ENCODE data around the gene SELENOK. TPM values are rescaled to one million over a fixed set of nuclear protein-coding genes. Genes with fewer than 3 reads are reported as not detected.

The SELENOK gene
- total RNA-seq, 2 donors from 2014 or later, result 47.0 to 47.1 TPM

- Mint-ChIP-seq H3K4me3 (no peak overlapping the region), H3K4me1 (peaks cover 6% of the 10 kb centered on the region), H3K27me3 (ENCODE audit: insufficient read depth) (peaks cover 19% of the 10 kb centered on the region), H3K36me3 (ENCODE audit: low read depth) (peaks cover 4% of the 10 kb centered on the region), H3K9me3 (no peaks in the 10 kb centered on the region), H3K27ac (no peak overlapping the region)
- no peak overlapping the region for H3K4me3 ChIP-seq (ENCODE audit: low read length)
- no peak overlapping the region for H3K27ac ChIP-seq (ENCODE audit: low read depth, low read length)
- no peaks in the 10 kb centered on the region for H3K9me3 ChIP-seq (ENCODE audit: control insufficient read depth, low read length)
- H3K27me3 ChIP-seq (ENCODE audit: control insufficient read depth, insufficient read depth, low read length, poor library complexity, severe bottlenecking), result peaks cover 18% of the 10 kb centered on the region
- TF ChIP-seq CTCF (conservative IDR thresholded peaks at IDR 0.05), result no peak
- no peak overlapping the region for H3K9ac ChIP-seq (ENCODE audit: extremely low read depth, low read length, poor library complexity, severe bottlenecking)
- 94 to 97% methylated on average over 4 to 7 of the region's 7 CpGs for WGBS, 2 experiments (ENCODE audit: insufficient coverage in 1 of 2, insufficient read length in 1 of 2)
- H3K4me1 ChIP-seq (ENCODE audit: control insufficient read depth, insufficient read depth, low read length), result peaks cover 4% of the 10 kb centered on the region
- H3K36me3 ChIP-seq (ENCODE audit: control insufficient read depth, insufficient read depth, low read length), result no peaks in the 10 kb centered on the region
- no peak for DNase-seq
Measured at GRCh38 chr3:53849916-53850315, 41.7 kb downstream of the SELENOK start.

- Histone ChIP-seq H3K4me1 (ENCODE audit: control insufficient read depth, insufficient read depth, low read length) (peaks cover 17% of the 10 kb centered on the region), H3K9ac (ENCODE audit: extremely low read depth, low read length, poor library complexity, severe bottlenecking) (no peak overlapping the region), H3K9me3 (ENCODE audit: control insufficient read depth, low read length) (no peaks in the 10 kb centered on the region), H3K36me3 (ENCODE audit: control insufficient read depth, insufficient read depth, low read length) (no peaks in the 10 kb centered on the region), H3K27ac (ENCODE audit: low read depth, low read length) (no peak overlapping the region), H3K27me3 (ENCODE audit: control insufficient read depth, insufficient read depth, low read length, poor library complexity, severe bottlenecking) (peaks cover 18% of the 10 kb centered on the region), H3K4me3 (ENCODE audit: low read length) (peak overlapping the region; percentile 81)
- 87 to 88% methylated on average over 8 to 10 of the region's 10 CpGs for WGBS, 2 experiments (ENCODE audit: insufficient coverage in 1 of 2, insufficient read length in 1 of 2)
- TF ChIP-seq CTCF (conservative IDR thresholded peaks at IDR 0.05), result no peak
- Mint-ChIP-seq H3K4me3 (peak overlapping the region; percentile 66), H3K36me3 (ENCODE audit: low read depth) (peaks cover 4% of the 10 kb centered on the region), H3K27ac (no peak overlapping the region), H3K27me3 (ENCODE audit: insufficient read depth) (peaks cover 19% of the 10 kb centered on the region), H3K4me1 (peaks cover 34% of the 10 kb centered on the region), H3K9me3 (no peaks in the 10 kb centered on the region)
- DNase-seq, result no peak
Measured at GRCh38 chr3:53846851-53847155, 44.9 kb downstream of the SELENOK start.

DNA sequence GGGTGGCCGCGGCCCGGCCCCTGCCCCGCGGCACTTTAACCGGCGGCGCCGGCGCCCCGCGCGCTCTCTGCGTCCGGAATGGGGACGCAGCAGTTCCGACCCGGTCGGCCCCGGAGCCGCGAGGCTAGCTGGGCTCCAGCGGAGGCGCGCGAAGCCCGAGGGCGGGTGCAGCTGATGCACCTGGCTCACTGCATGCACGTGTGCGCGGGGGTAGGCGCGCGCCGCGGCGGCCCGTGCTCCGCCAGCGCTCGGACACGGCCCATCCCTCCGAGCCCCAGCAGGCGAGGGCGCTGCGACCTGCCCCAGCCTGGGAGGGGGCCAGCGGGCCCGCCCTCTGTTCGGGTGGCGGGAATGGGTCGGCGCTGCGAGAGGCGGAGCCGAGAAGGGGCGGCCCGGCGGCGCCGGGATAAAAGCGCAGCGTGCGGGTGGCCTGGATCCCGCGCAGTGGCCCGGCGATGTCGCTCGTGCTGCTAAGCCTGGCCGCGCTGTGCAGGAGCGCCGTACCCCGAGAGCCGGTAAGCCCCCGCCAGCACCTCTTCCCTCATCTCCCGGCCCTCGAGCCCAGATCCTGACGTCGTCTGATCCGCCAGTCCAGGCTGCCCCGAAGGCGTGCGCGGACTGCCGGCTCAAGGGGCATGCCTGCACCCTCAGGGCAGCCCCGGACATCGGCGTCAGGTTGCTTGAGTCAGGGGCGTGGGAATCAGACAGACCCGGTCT, 45.4 kb downstream of the SELENOK start, which contains the start of the genes CHDH and IL17RB:
Gene CHDH (minus strand): TSS at position 286 of the 717 bp plus-strand sequence. CDS start 22,411 bp downstream, outside the sequence.
Gene IL17RB (plus strand): TSS at position 435 of the 717 bp plus-strand sequence. CDS start 21 bp downstream, at position 456.
- H3K27me3 Mint-ChIP-seq (ENCODE audit: insufficient read depth), result peaks cover 19% of the 10 kb centered on the region
- H3K4me1 ChIP-seq (ENCODE audit: control insufficient read depth, insufficient read depth, low read length), result peaks cover 17% of the 10 kb centered on the region
- H3K27ac Mint-ChIP-seq, result peak within 1 kb of the TSS; percentile 87

More for the DNA sequence above, 45.4 kb downstream of the SELENOK start, which contains the start of the genes CHDH and IL17RB:
- H3K36me3 Mint-ChIP-seq (ENCODE audit: low read depth), result peaks cover 4% of the 10 kb centered on the region
- 6 to 7% methylated on average over 29 to 91 of the region's 91 CpGs for WGBS, 2 experiments (ENCODE audit: insufficient coverage in 1 of 2, insufficient read length in 1 of 2)
- peaks cover 38% of the 10 kb centered on the region for H3K4me1 Mint-ChIP-seq
- Histone ChIP-seq H3K27me3 (ENCODE audit: control insufficient read depth, insufficient read depth, low read length, poor library complexity, severe bottlenecking) (peaks cover 18% of the 10 kb centered on the region), H3K9me3 (ENCODE audit: control insufficient read depth, low read length) (no peaks in the 10 kb centered on the region), H3K4me3 (ENCODE audit: low read length) (peak within 1 kb of the TSS; percentile 81), H3K9ac (ENCODE audit: extremely low read depth, low read length, poor library complexity, severe bottlenecking) (peak within 1 kb of the TSS; percentile 62), H3K36me3 (ENCODE audit: control insufficient read depth, insufficient read depth, low read length) (no peaks in the 10 kb centered on the region), H3K27ac (ENCODE audit: low read depth, low read length) (no peak within 1 kb of the TSS)
- H3K9me3 Mint-ChIP-seq, result no peaks in the 10 kb centered on the region
- H3K4me3 Mint-ChIP-seq, result peak within 1 kb of the TSS; percentile 66
- TF ChIP-seq CTCF (conservative IDR thresholded peaks at IDR 0.05), result no peak
- peak; percentile 90 for DNase-seq
